ENCODE data around the gene KIF20B. TPM values are rescaled to one million over a fixed set of nuclear protein-coding genes. Genes with fewer than 3 reads are reported as not detected.

The KIF20B gene
- total and polyA plus RNA-seq, 2 of the 8 experiments (the other 6 are each of a cell fraction or from before 2014, with no cell fraction given): 4.5 to 72.0 TPM

GRCh38 chr10:89759531-89759930 is 58.1 kb downstream of the KIF20B start (continued):
- TF ChIP-seq CHD7 (IDR thresholded peaks at IDR 0.05; ENCODE audit: insufficient replicate concordance, low read length) (no peak), TAF7 (optimal IDR thresholded peaks at IDR 0.05; ENCODE audit: borderline replicate concordance, low read depth, low read length) (no peak), BACH1 (IDR thresholded peaks at IDR 0.05; ENCODE audit: low read length) (no peak), RNF2 (IDR thresholded peaks at IDR 0.05; ENCODE audit: borderline replicate concordance, low read depth, low read length, missing control alignments, poor library complexity, severe bottlenecking) (no peak), SIRT6 (IDR thresholded peaks at IDR 0.05; ENCODE audit: low read length) (no peak), EGR1 (IDR thresholded peaks at IDR 0.05; ENCODE audit: borderline replicate concordance, low read depth, low read length) (no peak), BRCA1 (IDR thresholded peaks at IDR 0.05; ENCODE audit: low read depth, low read length) (no peak)
